HEK293 (cell line): Measurements from ENCODE around the gene CTSE.

ENCODE experiments used
- CTCF ChIA-PET: fragments of 350-600 bp; formaldehyde crosslinking; extraction: SDS; loops from one replicate; lab custom pipeline; 2021; ENCODE audit warnings: antibody characterized with exemption; lab: Yijun Ruan, JAX
- POLR2A ChIA-PET: fragments of 300-600 bp; formaldehyde crosslinking; extraction: SDS; loops from one replicate; lab custom pipeline; 2020; ENCODE audit warnings: antibody characterized with exemption, inconsistent platforms; lab: Yijun Ruan, JAX
- H3K27ac ChIP-seq: fragments of 200-500 bp; sonication (Bioruptor generic); 2 replicates; pipeline ENCODE4 v1.5.1; 2014; ENCODE audit warnings: low read depth, low read length, control low read depth, inconsistent platforms; ENCODE audit errors: extremely low read depth
- H3K36me3 ChIP-seq, 2 experiments: fragments of 200-500 bp in 1 of 2; sonication (Bioruptor generic) in 1 of 2; 1 replicate in 1 of 2; 2 replicates in 1 of 2; pipeline ENCODE4 v1.5.1; 2014 to 2017; ENCODE audit warnings: inconsistent platforms in 2 of 2, low read length in 2 of 2; ENCODE audit not compliant: control insufficient read depth in 2 of 2, insufficient read depth in 1 of 2
- H3K4me1 ChIP-seq: fragments of 200-500 bp; sonication (Bioruptor generic); 2 replicates; pipeline ENCODE4 v1.5.1; 2014; ENCODE audit warnings: mild to moderate bottlenecking, low read length, inconsistent platforms; ENCODE audit not compliant: control insufficient read depth, insufficient read depth
- H3K4me3 ChIP-seq: 2 replicates; pipeline ENCODE4 v1.5.1; 2011; ENCODE audit warnings: low read depth, mild to moderate bottlenecking, control low read depth, low read length, moderate library complexity
- H3K9me3 ChIP-seq: fragments of 200-500 bp; sonication (Bioruptor generic); 2 replicates; pipeline ENCODE4 v1.5.1; 2014; ENCODE audit warnings: low read depth, low read length, inconsistent platforms; ENCODE audit not compliant: control insufficient read depth, insufficient read depth
- BCL11A ChIP-seq: fragments of 450-650 bp; formaldehyde crosslinking; IDR thresholded peaks from 2 replicates; pipeline ENCODE4 v1.5.1; 2016; ENCODE audit warnings: low read depth, missing biosample characterization, missing genetic modification characterization
- GFI1B ChIP-seq: fragments of 450-650 bp; formaldehyde crosslinking; IDR thresholded peaks from 2 replicates; pipeline ENCODE4 v1.5.1; 2016; ENCODE audit warnings: missing biosample characterization, missing genetic modification characterization
- GLI2 ChIP-seq: fragments of 450-650 bp; formaldehyde crosslinking; IDR thresholded peaks from 2 replicates; pipeline ENCODE4; 2017; ENCODE audit warnings: missing biosample characterization, missing genetic modification characterization, low read depth, borderline replicate concordance
- GLI4 ChIP-seq: fragments of 450-650 bp; formaldehyde crosslinking; IDR thresholded peaks from 2 replicates; pipeline ENCODE4 v1.5.1; 2016; ENCODE audit warnings: missing biosample characterization, missing genetic modification characterization
- KLF16 ChIP-seq: fragments of 450-650 bp; formaldehyde crosslinking; IDR thresholded peaks from 2 replicates; pipeline ENCODE4 v1.5.1; 2017; ENCODE audit warnings: missing biosample characterization, missing genetic modification characterization
- PRDM6 ChIP-seq: fragments of 450-650 bp; formaldehyde crosslinking; IDR thresholded peaks from 2 replicates; pipeline ENCODE4 v1.5.1; 2017; ENCODE audit warnings: missing biosample characterization, missing genetic modification characterization
- SP7 ChIP-seq: fragments of 450-650 bp; formaldehyde crosslinking; IDR thresholded peaks from 2 replicates; pipeline ENCODE4 v1.5.1; 2016; ENCODE audit warnings: missing biosample characterization, missing genetic modification characterization
- TCF7L2 ChIP-seq: IDR thresholded peaks from 2 replicates; pipeline ENCODE4 v1.6.1; 2011; ENCODE audit warnings: low read depth, mild to moderate bottlenecking, inconsistent platforms, low read length, moderate library complexity, borderline replicate concordance
- ZBTB21 ChIP-seq: fragments of 450-650 bp; formaldehyde crosslinking; IDR thresholded peaks from 2 replicates; pipeline ENCODE4 v1.5.1; 2017; ENCODE audit warnings: missing biosample characterization, missing genetic modification characterization
- ZFP69B ChIP-seq: fragments of 450-650 bp; formaldehyde crosslinking; IDR thresholded peaks from 2 replicates; pipeline ENCODE4 v1.5.1; 2016; ENCODE audit warnings: missing biosample characterization, missing genetic modification characterization
- ZNF121 ChIP-seq: fragments of 450-650 bp; formaldehyde crosslinking; IDR thresholded peaks from 2 replicates; pipeline ENCODE4 v1.5.1; 2016; ENCODE audit warnings: missing biosample characterization, missing genetic modification characterization
- ZNF174 ChIP-seq: fragments of 450-650 bp; formaldehyde crosslinking; IDR thresholded peaks from 2 replicates; pipeline ENCODE4 v1.5.0; 2017; ENCODE audit warnings: missing biosample characterization, mild to moderate bottlenecking, missing genetic modification characterization
- ZNF18 ChIP-seq: fragments of 450-650 bp; formaldehyde crosslinking; IDR thresholded peaks from 2 replicates; pipeline ENCODE4 v1.5.1; 2016; ENCODE audit warnings: missing biosample characterization, missing genetic modification characterization
- ZNF514 ChIP-seq: fragments of 450-650 bp; formaldehyde crosslinking; IDR thresholded peaks from 2 replicates; pipeline ENCODE4 v1.5.1; 2016; ENCODE audit warnings: missing biosample characterization, missing genetic modification characterization
- ZNF549 ChIP-seq: fragments of 450-650 bp; IDR thresholded peaks from 2 replicates; pipeline ENCODE4 v1.5.1; 2018; ENCODE audit warnings: missing biosample characterization, missing genetic modification characterization, mild to moderate bottlenecking, inconsistent platforms, moderate library complexity
- ZNF580 ChIP-seq: fragments of 450-650 bp; formaldehyde crosslinking; IDR thresholded peaks from 2 replicates; pipeline ENCODE4 v1.5.1; 2016; ENCODE audit warnings: missing biosample characterization, missing genetic modification characterization
- ZNF600 ChIP-seq: fragments of 450-650 bp; formaldehyde crosslinking; IDR thresholded peaks from 2 replicates; pipeline ENCODE4 v1.5.1; 2016; ENCODE audit warnings: missing biosample characterization, missing genetic modification characterization
- ZNF76 ChIP-seq: fragments of 450-650 bp; formaldehyde crosslinking; IDR thresholded peaks from 2 replicates; pipeline ENCODE4; 2016; ENCODE audit warnings: low read depth, missing biosample characterization, missing genetic modification characterization, borderline replicate concordance
- ZNF791 ChIP-seq: fragments of 450-650 bp; formaldehyde crosslinking; IDR thresholded peaks from 2 replicates; pipeline ENCODE4 v1.5.1; 2016; ENCODE audit warnings: missing biosample characterization, missing genetic modification characterization
- ZNF830 ChIP-seq: fragments of 450-650 bp; IDR thresholded peaks from 2 replicates; pipeline ENCODE4 v1.5.0; 2018; ENCODE audit warnings: missing biosample characterization, missing genetic modification characterization, low read depth, mild to moderate bottlenecking, moderate library complexity
- TF ChIP-seq, protein P1 (sequence below): fragments of 450-650 bp; formaldehyde crosslinking; IDR thresholded peaks from 2 replicates; pipeline ENCODE4 v1.5.1; 2016; ENCODE audit warnings: missing biosample characterization, missing genetic modification characterization
- TF ChIP-seq, protein P2 (sequence below): fragments of 450-650 bp; formaldehyde crosslinking; IDR thresholded peaks from 2 replicates; pipeline ENCODE4 v1.5.1; 2016; ENCODE audit warnings: missing biosample characterization, missing genetic modification characterization

The CTSE gene

DNA sequence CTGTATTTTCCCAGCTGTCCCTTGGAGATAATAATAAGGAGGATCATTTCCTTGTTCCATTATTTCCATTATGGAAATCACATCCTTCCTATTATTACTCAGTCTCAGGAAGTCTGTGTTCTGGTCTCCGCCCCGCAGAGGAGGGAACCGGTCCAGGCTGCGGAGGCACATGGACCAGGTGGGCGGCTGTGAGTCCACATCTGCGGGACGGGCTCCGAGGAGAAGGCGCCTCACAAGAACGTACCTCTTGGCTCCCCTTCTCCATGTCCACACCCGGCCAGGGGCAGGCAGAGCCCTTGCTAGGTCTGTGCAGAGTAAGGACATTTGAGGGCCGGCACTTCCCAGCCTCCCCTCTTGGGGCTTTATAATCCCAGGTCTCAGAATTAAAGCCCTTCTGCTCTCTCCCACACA lies 35.1 kb downstream of the CTSE start:
- H3K4me1 ChIP-seq: no peaks in the 10 kb centered on the region
- TF ChIP-seq PRDM6 (no peak), GLI4 (tag by site-specific recombination) (no peak), ZNF791 (tag by site-specific recombination) (no peak), ZNF174 (tag by site-specific recombination) (no peak)
- no peaks in the 10 kb centered on the region for H3K9me3 ChIP-seq
- no peak overlapping the region for H3K4me3 ChIP-seq
- no peak overlapping the region for H3K27ac ChIP-seq
- ChIA-PET CTCF (interaction anchor here (0.6 to 8.0 kb wide), 4 partner anchors 11 to 118 kb away, joined by 3 to 151 read pairs (median 16); no protein-coding TSS in a partner anchor), POLR2A (no interaction called here)
- H3K36me3 ChIP-seq: no peaks in the 10 kb centered on the region

- TF ChIP-seq, protein P1, sequence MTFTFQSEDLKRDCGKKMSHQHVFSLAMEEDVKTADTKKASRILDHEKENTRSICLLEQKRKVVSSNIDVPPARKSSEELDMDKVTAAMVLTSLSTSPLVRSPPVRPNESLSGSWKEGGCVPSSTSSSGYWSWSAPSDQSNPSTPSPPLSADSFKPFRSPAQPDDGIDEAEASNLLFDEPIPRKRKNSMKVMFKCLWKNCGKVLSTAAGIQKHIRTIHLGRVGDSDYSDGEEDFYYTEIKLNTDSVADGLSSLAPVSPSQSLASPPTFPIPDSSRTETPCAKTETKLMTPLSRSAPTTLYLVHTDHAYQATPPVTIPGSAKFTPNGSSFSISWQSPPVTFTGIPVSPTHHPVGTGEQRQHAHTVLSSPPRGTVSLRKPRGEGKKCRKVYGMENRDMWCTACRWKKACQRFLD (tag by site-specific recombination): no peak
- TF ChIP-seq ZNF549 (tag by site-specific recombination): no peak
- no peak for TF ChIP-seq SP7 (tag by site-specific recombination)
- no peak for TF ChIP-seq GFI1B (tag by site-specific recombination)
- TF ChIP-seq ZNF830 (tag by site-specific recombination): no peak
- no peak for TF ChIP-seq ZNF580 (tag by site-specific recombination)
- TF ChIP-seq, protein P2, sequence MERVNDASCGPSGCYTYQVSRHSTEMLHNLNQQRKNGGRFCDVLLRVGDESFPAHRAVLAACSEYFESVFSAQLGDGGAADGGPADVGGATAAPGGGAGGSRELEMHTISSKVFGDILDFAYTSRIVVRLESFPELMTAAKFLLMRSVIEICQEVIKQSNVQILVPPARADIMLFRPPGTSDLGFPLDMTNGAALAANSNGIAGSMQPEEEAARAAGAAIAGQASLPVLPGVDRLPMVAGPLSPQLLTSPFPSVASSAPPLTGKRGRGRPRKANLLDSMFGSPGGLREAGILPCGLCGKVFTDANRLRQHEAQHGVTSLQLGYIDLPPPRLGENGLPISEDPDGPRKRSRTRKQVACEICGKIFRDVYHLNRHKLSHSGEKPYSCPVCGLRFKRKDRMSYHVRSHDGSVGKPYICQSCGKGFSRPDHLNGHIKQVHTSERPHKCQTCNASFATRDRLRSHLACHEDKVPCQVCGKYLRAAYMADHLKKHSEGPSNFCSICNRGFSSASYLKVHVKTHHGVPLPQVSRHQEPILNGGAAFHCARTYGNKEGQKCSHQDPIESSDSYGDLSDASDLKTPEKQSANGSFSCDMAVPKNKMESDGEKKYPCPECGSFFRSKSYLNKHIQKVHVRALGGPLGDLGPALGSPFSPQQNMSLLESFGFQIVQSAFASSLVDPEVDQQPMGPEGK (tag by site-specific recombination): no peak
- TF ChIP-seq ZNF600 (tag by site-specific recombination): no peak
- TF ChIP-seq, all 188 proteins: peak for 0
- H3K4me1 ChIP-seq: no peaks in the 10 kb centered on the region
- CTCF ChIA-PET: interaction anchor here (0.9 to 8.0 kb wide), 8 partner anchors 9 to 120 kb away, joined by 3 to 151 read pairs (median 16); no protein-coding TSS in a partner anchor
- no peak overlapping the region for H3K27ac ChIP-seq
- POLR2A ChIA-PET: interaction anchor here (0.6 kb wide), 1 partner anchor 35 kb away, joined by 3 read pairs; no protein-coding TSS in a partner anchor
- H3K4me3 ChIP-seq: no peak overlapping the region
- H3K9me3 ChIP-seq: no peaks in the 10 kb centered on the region
- H3K36me3 ChIP-seq: no peaks in the 10 kb centered on the region
Measured at GRCh38 chr1:205986861-205987260, 36.8 kb downstream of the CTSE start.

DNA sequence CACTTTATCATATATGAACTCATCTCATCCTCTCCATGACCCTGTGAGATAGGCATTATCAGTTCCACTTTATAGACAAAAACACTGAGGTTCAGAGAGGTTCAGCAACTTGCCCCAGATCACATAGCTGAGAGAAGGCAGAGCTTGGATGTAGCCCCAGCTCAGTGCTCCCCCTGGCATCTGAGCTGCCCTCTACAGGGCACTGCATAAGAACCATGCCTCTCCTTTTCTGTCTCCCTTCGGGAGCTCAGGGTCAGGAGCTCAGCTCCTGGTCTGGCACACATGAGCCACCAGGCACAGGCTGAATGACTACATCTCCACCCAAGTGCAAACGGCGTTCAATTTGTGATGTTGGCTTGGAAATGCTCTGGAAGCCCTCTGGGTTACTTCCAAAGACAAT lies 37.4 kb downstream of the CTSE start:
- Histone ChIP-seq H3K4me1 (no peaks in the 10 kb centered on the region), H3K4me3 (no peak overlapping the region), H3K27ac (no peak overlapping the region), H3K36me3 (no peaks in the 10 kb centered on the region), H3K9me3 (no peaks in the 10 kb centered on the region)
- CTCF ChIA-PET: interaction anchor here (1.0 to 8.0 kb wide), 6 partner anchors 9 to 121 kb away, joined by 3 to 151 read pairs (median 28); no protein-coding TSS in a partner anchor
- POLR2A ChIA-PET: interaction anchor here (0.6 kb wide), 1 partner anchor 34 kb away, joined by 3 read pairs; no protein-coding TSS in a partner anchor
- no peak for TF ChIP-seq ZNF76 (tag by site-specific recombination)
- TF ChIP-seq ZNF514: no peak
- no peak for TF ChIP-seq ZFP69B
- TF ChIP-seq ZNF121 (tag by site-specific recombination): no peak
- TF ChIP-seq TCF7L2: no peak
- no peak for TF ChIP-seq ZNF18 (tag by site-specific recombination)
- TF ChIP-seq ZBTB21 (tag by site-specific recombination): no peak
- TF ChIP-seq GLI2 (tag by site-specific recombination): no peak
- TF ChIP-seq BCL11A (tag by site-specific recombination): no peak
- TF ChIP-seq KLF16 (tag by site-specific recombination): no peak
